Prostate gland (tissue), 2 donors: Measurements from ENCODE around the gene PTPRG. TPM values are rescaled to one million over a fixed set of nuclear protein-coding genes. Genes with fewer than 3 reads are reported as not detected.

Experiments
- DNase-seq: peaks from one replicate; pipeline ENCODE4 v3.0.0-alpha.2; 2019; ENCODE audit warnings: low spot score
- H3K27ac ChIP-seq, 2 donors: fragments of 200-600 bp; sonication (generic); 2 replicates each; pipeline ENCODE4 v1.5.1; 2017 to 2019
- H3K27me3 ChIP-seq: fragments of 200-600 bp; sonication (generic); replicated peaks from 2 replicates; pipeline ENCODE4 v1.5.1; 2019; ENCODE audit not compliant: insufficient read depth
- H3K36me3 ChIP-seq, 2 donors: fragments of 200-600 bp; sonication (generic); 1 replicate in 1 of 2; 2 replicates in 1 of 2; pipeline versions ENCODE4 v1.5.1 to v1.8.1; 2017 to 2019
- H3K4me1 ChIP-seq: fragments of 200-600 bp; sonication (generic); replicated peaks from 2 replicates; pipeline ENCODE4 v1.5.1; 2019
- H3K4me3 ChIP-seq, 2 donors: fragments of 200-600 bp; sonication (generic); 2 replicates each; pipeline ENCODE4 v1.5.1; 2017 to 2019
- H3K9me3 ChIP-seq: fragments of 200-600 bp; sonication (generic); 2 replicates; pipeline ENCODE4 v1.5.1; 2017
- POLR2A ChIP-seq: fragments of 450-650 bp; IDR thresholded peaks from one replicate; pipeline ENCODE4 v1.6.1; 2016; ENCODE audit warnings: antibody characterized with exemption, mild to moderate bottlenecking
- POLR2AphosphoS5 ChIP-seq: sonication (generic); formaldehyde crosslinking; IDR thresholded peaks from one replicate; pipeline ENCODE4 v1.6.1; 2017; ENCODE audit warnings: antibody characterized with exemption
- WGBS: methylation state at CpG from one replicate; pipeline ENCODE4 v1.1.5; 2018; 5-methylcytosine and 5-hydroxymethylcytosine counted together
- intact Hi-C: fragments of 100-400 bp; cut with DNase I; formaldehyde crosslinking; loops from one replicate; pipeline ENCODE4 v1.14.2; 2022
- total RNA-seq, 2 donors: library from RNA; depleted of rRNA; stranded (reverse); fragments of >200 nt; gene quantifications; one replicate each; pipeline ENCODE4 v1.1.0, GENCODE V29; 2016
- TF ChIP-seq, protein P1 (sequence below), 4 experiments: fragments of 200-600 bp in 2 of 4; fragments of 450-650 bp in 2 of 4; sonication (generic) in 2 of 4; IDR thresholded peaks; 1 replicate in 3 of 4; 2 replicates in 1 of 4; pipeline ENCODE4 v1.5.1; 2016 to 2019; ENCODE audit warnings: antibody characterized with exemption in 4 of 4, mild to moderate bottlenecking in 2 of 4, moderate library complexity in 2 of 4

The PTPRG gene
- total RNA-seq, 2 donors from 2014 or later: 22.0 to 78.6 TPM

DNA sequence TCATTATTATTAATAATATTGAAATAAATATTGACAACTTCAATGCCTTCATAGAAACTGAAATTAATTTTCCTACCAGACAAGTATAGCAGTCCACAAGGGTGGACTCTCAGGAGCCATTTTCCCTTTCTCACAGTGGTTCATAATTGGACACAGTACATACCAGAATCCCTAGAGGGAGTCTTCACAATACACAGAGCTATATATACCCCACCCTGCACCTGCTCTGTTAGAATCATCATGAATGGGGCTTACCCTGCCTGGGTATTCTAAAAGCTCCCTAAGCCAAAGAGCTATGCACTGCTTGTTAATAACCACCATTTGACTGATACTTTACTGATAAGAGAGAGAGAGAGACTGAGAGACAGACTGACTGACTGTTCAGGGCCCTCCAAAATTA is 677.1 kb downstream of the PTPRG start:
- Histone ChIP-seq H3K27ac (no peak overlapping the region), H3K9me3 (no peaks in the 10 kb centered on the region), H3K4me3 (no peak overlapping the region), H3K27me3 (no peaks in the 10 kb centered on the region), H3K36me3 (no peaks in the 10 kb centered on the region), H3K4me1 (no peaks in the 10 kb centered on the region)
- no peak for DNase-seq
- intact Hi-C loops: no loop called here
- TF ChIP-seq POLR2A (no peak), POLR2AphosphoS5 (no peak)
- TF ChIP-seq, protein P1, sequence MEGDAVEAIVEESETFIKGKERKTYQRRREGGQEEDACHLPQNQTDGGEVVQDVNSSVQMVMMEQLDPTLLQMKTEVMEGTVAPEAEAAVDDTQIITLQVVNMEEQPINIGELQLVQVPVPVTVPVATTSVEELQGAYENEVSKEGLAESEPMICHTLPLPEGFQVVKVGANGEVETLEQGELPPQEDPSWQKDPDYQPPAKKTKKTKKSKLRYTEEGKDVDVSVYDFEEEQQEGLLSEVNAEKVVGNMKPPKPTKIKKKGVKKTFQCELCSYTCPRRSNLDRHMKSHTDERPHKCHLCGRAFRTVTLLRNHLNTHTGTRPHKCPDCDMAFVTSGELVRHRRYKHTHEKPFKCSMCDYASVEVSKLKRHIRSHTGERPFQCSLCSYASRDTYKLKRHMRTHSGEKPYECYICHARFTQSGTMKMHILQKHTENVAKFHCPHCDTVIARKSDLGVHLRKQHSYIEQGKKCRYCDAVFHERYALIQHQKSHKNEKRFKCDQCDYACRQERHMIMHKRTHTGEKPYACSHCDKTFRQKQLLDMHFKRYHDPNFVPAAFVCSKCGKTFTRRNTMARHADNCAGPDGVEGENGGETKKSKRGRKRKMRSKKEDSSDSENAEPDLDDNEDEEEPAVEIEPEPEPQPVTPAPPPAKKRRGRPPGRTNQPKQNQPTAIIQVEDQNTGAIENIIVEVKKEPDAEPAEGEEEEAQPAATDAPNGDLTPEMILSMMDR (IDR thresholded peaks at IDR 0.05): no peak

DNA sequence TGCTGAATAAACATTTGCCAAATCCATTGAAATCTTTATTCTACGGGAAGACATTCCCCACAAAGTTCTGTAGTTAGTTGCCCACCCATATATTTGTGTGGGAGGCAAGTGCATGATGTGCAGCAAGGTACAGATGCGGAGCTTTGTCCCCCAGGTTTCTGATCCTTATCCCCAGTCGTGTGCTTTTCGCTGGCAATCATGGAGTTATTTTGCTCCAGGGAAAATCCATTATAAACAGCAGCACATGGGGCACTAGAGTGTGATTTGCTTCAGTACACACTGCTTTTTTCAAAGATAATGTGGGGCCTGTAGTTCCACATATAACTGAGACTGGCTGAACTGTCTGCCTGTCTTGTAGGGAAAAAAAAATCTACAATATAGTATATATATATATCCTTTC is 679.9 kb downstream of the PTPRG start:
- WGBS: 78% methylated on average over 4 of the region's 4 CpGs
- no peaks in the 10 kb centered on the region for H3K36me3 ChIP-seq
- no peak for TF ChIP-seq POLR2A
- TF ChIP-seq, protein P1 (IDR thresholded peaks at IDR 0.05): no peak
- no peak for TF ChIP-seq POLR2AphosphoS5
- no peak overlapping the region for H3K4me3 ChIP-seq
- no peaks in the 10 kb centered on the region for H3K9me3 ChIP-seq
- DNase-seq: no peak
- H3K27ac ChIP-seq: no peak overlapping the region
- intact Hi-C loops: no loop called here
- H3K4me1 ChIP-seq: no peaks in the 10 kb centered on the region
- H3K27me3 ChIP-seq: no peaks in the 10 kb centered on the region

DNA sequence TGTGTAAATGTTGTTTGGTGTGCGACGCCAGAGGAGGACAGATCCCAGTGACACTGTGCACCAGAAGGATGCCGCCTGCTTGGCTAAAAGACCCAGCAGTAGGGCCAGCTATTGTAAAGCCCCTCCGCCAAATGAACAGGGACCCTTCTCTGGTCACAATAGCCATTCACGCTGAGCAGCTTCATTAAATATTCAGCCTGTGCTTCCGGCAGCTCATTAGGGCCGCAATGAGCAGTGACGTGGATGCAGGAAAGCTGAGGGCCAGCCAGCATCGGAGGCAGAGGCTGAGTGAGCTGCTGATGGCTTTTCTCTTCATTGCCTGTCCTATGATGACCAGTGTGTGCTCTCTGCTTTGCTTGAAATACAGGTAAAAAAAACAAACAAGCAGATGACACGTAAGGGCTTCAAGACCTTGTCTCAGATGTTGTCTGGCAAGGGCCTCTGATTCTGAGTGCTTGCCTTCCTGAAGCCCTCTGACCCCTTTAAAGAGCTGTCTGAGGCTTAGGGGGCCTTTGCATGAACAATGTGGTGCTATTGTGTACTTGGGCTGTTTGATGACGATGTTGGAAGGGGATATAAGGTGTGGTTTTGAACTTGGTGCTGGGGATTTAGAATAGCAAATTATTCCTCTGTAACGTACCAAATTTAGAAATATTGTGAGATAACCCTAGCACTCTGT is 681.6 kb downstream of the PTPRG start:
- intact Hi-C loops: no loop called here
- Histone ChIP-seq H3K9me3 (no peaks in the 10 kb centered on the region), H3K27ac (no peak overlapping the region), H3K36me3 (no peaks in the 10 kb centered on the region), H3K4me3 (no peak overlapping the region), H3K27me3 (no peaks in the 10 kb centered on the region), H3K4me1 (no peaks in the 10 kb centered on the region)
- 91% methylated on average over 12 of the region's 12 CpGs for WGBS
- DNase-seq: no peak
- TF ChIP-seq POLR2AphosphoS5 (no peak), POLR2A (no peak)
- TF ChIP-seq, protein P1 (IDR thresholded peaks at IDR 0.05): no peak

DNA sequence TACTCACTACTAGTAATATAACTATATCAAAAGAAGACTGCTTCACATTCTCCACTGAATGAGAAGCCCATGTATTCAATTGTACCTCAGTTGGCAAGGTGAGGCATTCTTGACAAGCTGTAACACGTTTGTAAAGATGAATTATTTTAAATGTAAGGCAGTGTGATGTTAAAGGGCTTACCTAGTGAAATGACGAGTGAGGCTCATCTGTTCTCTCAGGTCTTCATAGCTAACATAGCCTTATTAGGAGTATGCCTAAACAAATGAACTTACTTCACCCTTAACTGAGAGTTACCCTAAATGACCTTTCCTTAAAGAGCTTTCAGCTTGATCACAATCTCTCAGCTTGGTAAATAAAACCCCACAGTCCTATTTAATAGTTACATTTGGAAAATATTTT is 684.7 kb downstream of the PTPRG start:
- DNase-seq: no peak
- 13% methylated on average over 2 of the region's 2 CpGs for WGBS
- TF ChIP-seq, protein P1 (IDR thresholded peaks at IDR 0.05): no peak
- TF ChIP-seq POLR2AphosphoS5 (no peak), POLR2A (no peak)
- no peak overlapping the region for H3K4me3 ChIP-seq
- intact Hi-C loops: no loop called here
- H3K27me3 ChIP-seq: no peaks in the 10 kb centered on the region
- no peaks in the 10 kb centered on the region for H3K9me3 ChIP-seq
- no peak overlapping the region for H3K27ac ChIP-seq
- no peaks in the 10 kb centered on the region for H3K36me3 ChIP-seq
- no peaks in the 10 kb centered on the region for H3K4me1 ChIP-seq

DNA sequence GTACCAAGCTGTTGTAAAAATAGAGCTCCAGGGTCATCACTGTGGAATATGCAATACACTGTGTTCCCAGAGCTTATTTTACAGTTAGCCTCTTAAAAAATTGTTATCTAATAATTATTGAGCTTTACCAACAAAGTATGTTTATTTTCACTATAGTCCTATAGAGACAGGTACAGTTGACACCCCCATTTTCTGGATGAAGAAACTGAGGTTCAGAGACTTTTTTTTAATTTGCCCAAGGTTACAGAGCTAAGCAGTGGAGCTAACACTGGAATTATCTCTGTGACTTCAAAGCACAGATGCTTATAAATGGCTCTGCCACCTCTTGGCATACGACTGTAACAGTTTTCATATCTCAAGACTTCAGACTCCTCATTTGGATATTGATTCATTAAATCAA is 685.6 kb downstream of the PTPRG start:
- no peak overlapping the region for H3K27ac ChIP-seq
- DNase-seq: no peak
- intact Hi-C loops: no loop called here
- no peak overlapping the region for H3K4me3 ChIP-seq
- TF ChIP-seq, protein P1 (IDR thresholded peaks at IDR 0.05): no peak
- TF ChIP-seq POLR2AphosphoS5 (no peak), POLR2A (no peak)
- no peaks in the 10 kb centered on the region for H3K9me3 ChIP-seq
- H3K27me3 ChIP-seq: no peaks in the 10 kb centered on the region
- no peaks in the 10 kb centered on the region for H3K36me3 ChIP-seq
- 100% methylated on average over 1 of the region's 1 CpG for WGBS
- no peaks in the 10 kb centered on the region for H3K4me1 ChIP-seq
